GM12873 (cell line): ENCODE results near the gene HP1BP3.

Experiments used
- CTCF ChIP-seq: IDR thresholded peaks from 2 replicates; pipeline ENCODE4 v1.5.1; 2012; ENCODE audit warnings: low read depth, mild to moderate bottlenecking, moderate library complexity, low read length, control low read depth; ENCODE audit not compliant: insufficient read depth; ENCODE audit errors: missing control alignments

HP1BP3 gene

GRCh38 chr1:20699558-20699957 is 87.5 kb downstream of the HP1BP3 start:
- no peak for TF ChIP-seq CTCF

GRCh38 chr1:20698195-20698910 is 88.8 kb downstream of the HP1BP3 start:
- no peak for TF ChIP-seq CTCF

GRCh38 chr1:20697563-20697962 is 89.5 kb downstream of the HP1BP3 start:
- TF ChIP-seq CTCF, result no peak

GRCh38 chr1:20696397-20697333 is 90.4 kb downstream of the HP1BP3 start:
- peak; percentile 93 for TF ChIP-seq CTCF

- no peak for TF ChIP-seq CTCF
Observed at GRCh38 chr1:20695515-20695914, 91.6 kb downstream of the HP1BP3 start.

- TF ChIP-seq CTCF, result no peak
Observed at GRCh38 chr1:20693623-20694022, 93.5 kb downstream of the HP1BP3 start.
